ENCODE data around the gene SUN2. TPM values are rescaled to one million over a fixed set of nuclear protein-coding genes. Genes with fewer than 3 reads are reported as not detected.
A peak's percentile ranks its signal among the peaks of the same experiment; 100 is the strongest.

Gene SUN2
- total RNA-seq, 1 experiment from 2014 or later: 42.0 TPM

- no peak for DNase-seq (ENCODE audit: low spot score)
Observed at GRCh38 chr22:38777087-38777671, 21.4 kb upstream of the SUN2 start.

DNA sequence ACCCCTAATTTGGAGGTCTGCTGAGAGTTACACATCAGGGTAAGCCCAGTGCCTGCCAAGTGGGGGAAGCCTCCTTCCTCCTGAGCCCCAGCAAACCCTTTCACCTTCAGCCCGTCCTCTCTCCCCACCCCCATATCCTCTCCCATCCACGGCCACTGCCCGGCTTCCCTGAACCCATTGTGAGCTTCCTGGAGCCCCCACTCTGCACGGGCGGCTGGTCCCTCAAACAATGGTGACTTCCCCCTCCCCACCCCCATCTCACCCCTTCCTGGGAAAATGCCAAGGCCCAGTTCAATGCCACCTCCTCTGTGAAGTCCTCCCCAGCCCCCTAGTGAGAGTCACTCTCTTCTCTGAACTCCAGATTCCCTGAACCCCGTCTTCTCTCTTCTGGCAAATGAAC is 20.3 kb upstream of the SUN2 start:
- no peak for DNase-seq (ENCODE audit: low spot score)

DNA sequence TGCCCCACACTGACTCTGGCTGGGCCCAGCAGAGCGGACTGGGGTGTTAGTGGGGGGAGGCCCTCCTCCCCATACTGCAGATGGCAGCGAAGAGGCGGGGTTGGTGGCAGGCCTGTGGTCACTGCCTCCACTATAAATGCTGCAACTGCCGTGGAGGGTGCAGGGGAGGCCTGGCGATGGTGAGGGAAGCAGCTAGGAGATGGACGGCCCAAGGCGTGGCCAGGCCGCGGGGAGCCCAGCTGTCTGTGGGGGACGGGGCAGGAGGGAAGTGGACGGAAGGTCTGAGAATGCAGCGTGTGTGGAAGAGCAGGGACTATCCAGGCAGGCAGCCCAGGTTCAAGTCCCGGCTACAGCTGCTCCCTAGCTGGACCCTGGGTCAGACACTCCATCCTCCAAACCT is 19.9 kb upstream of the SUN2 start:
- DNase-seq (ENCODE audit: low spot score): no peak

- no peak for DNase-seq (ENCODE audit: low spot score)
Observed at GRCh38 chr22:38774496-38775166, 18.8 kb upstream of the SUN2 start.

DNA sequence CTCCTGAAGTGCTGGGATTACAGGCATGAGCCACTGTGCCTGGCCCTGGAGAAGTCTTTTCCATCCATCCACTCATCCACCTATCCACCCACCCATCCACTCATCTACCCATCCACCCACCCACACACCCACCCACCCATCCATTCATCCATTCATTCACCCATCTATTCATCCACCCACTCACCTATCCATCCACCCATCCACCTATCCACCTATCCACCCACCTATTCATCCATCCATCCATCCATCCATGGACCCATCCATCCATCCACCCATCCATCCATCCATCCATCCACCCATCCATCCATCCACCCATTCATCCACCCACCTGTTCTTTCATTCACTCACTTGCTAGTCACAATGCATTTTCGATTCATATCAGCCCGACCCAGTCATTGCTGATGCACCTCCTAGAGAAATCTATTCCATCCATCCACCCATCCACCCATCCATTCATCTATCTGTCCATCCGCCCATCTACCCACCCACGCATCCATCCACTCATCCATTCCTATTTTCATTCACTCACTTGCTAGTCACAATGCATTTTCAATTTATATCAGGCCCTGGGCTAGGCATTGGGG is 17.7 kb upstream of the SUN2 start:
- DNase-seq (ENCODE audit: low spot score): no peak

- no peak for DNase-seq (ENCODE audit: low spot score)
Observed at GRCh38 chr22:38772623-38772873, 16.8 kb upstream of the SUN2 start.

DNA sequence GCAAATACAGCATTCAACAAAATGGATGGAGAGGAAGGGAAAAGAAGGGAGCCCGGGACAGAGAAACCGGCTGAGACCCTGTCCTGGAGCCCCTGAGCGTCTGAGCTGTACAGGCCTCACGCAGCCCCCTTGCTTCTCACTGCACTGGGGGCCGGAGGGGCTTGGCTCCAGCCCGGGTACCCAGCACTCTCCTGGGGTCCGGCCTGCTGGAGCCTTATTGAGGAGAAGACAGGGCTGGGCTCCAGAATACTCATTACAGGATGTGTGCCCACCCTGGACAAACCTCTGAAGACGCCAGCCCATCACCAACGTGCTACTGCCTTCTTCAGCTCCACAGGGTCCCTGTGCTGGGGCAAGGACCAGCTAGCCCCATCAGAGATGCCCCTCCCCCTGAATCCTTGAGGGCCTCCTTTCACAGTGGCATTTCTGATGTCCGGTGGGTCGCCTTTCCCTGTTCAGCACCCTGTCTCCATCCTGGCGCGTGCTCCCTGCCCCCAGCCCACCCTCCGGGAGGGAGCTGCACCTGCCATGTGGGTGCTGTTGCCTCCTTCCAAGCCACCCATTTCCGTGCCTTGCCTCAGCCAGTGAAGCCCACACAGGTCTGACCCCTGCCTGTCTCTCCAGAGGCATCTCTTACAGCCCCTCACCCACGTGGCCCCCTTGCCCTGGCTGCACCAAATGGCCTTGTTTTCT is 14.6 kb upstream of the SUN2 start:
- no peak for DNase-seq (ENCODE audit: low spot score)

DNA sequence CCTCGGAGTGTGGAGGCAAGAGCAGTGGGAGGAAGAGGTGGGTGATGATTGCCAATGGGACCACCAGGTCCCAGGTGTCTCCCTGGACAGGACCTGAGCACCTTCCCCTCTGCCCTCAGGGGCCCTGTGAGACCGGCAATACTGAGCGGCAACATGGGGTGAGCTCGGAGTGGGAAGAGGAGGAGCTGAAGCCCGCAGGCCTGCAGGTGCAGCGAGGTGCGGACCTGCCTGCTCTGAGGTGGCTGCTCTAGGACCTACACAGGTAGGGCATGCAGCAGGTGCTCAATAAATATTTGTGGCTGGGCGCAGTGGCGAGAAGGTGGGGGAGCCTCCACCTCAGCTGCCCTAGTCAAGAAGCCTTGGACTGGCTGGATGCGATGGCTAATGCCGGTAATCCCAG is 12.2 kb upstream of the SUN2 start:
- no peak for DNase-seq (ENCODE audit: low spot score)

DNA sequence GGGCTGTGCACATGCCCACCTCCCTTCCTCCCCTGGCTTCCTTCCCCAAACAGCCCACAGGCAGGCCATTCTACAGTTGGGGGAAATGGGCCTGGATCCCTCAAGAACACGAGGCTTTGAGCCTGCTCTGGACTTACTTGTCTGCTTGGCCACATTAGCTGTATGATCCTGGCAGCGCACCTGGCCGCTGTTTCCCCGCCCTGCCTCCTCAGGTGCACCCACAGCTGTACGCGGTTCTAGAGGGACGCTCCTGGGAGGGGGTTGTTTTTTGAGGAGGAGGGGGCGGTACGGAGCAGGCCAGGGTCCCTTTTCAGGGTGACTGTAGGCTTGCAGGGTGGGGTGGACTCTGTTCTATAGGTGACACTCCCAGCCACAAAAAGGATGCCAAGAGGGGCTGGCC is 11.5 kb upstream of the SUN2 start:
- no peak for DNase-seq (ENCODE audit: low spot score)

- peak; percentile 64 for DNase-seq (ENCODE audit: low spot score)
Observed at GRCh38 chr22:38766076-38766777, 10.4 kb upstream of the SUN2 start.

DNA sequence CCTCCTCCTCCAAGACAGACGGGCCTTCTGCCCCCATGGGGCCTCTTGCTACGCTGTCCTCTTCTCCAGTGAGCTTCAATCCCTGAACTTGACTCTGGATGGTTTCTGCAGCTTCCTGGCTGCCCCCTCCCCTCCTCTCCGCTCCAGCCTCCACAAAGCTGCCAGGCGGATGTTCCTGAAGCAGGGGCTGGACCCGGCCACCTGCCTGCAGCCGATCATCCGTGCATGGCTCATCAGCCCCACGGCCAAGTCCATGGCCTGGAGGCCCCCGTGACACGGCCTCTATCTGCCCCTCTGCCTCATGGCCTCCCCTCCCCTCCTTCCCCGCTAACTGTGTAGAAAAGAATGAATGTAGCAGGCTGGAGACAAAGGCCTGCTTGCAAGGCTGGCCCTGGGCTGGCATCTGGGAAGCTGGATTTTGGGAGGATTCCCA is 6.8 kb upstream of the SUN2 start:
- no peak for DNase-seq (ENCODE audit: low spot score)

- no peak for DNase-seq (ENCODE audit: low spot score)
Observed at GRCh38 chr22:38761202-38762162, 5.7 kb upstream of the SUN2 start.

GRCh38 chr22:38760477-38761201 is 4.8 kb upstream of the SUN2 start:
- no peak for DNase-seq (ENCODE audit: low spot score)

- no peak for DNase-seq (ENCODE audit: low spot score)
Observed at GRCh38 chr22:38759005-38759404, 3.2 kb upstream of the SUN2 start.

GRCh38 chr22:38758276-38758945 is 2.6 kb upstream of the SUN2 start:
- no peak for DNase-seq (ENCODE audit: low spot score)

DNA sequence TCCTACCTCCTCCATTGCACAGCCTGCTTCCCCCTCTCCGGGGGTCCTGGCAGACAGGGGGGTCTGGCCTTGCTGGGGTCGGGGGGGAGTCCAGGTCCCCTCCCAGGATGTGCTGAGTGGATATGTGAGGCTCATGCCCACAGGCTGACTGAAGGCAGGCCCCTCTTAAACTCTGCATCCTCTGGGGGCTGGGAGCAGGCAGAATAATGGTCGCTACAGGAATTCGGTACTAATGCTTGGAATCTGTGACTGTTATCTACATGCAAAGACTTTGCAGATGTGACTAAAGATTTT is 1.6 kb upstream of the SUN2 start:
- no peak for DNase-seq (ENCODE audit: low spot score)

DNA sequence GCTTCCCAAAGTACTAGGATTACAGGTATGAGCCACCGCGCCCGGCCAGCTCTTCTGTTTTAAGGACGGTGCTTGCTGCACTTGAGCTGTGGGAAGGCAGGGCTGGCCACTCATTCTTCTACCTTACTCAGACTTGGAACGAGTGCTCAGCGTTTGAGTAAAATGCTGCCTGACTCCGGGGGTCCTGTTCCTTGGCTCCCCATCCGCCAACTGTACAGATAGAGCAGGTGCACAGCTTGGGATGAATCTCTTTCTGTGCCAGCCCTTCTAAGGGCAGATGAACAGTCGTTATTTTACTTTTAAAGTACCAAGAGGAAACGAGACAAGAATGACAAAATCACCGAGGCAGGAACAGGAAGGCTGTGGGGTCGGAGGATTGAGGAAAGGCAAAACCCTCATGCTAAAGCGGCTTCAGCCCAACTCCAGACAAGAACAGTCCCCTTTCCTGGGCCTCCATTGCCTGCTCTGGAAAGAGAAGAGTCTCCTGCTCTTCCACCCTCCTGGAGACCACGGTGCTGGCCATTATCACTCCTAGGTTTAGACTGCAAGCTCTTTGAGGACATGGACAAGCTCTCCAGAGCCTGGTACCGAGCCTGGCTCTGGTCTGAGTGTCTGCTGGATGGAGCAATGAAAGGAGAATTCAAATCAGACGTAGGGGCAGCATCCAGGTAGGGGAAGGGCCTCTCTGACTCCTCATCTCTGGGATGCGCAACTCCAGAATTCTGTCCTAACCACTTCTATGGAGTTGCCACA is 1.1 kb upstream of the SUN2 start:
- DNase-seq (ENCODE audit: low spot score): no peak

GRCh38 chr22:38755155-38755910 is 465 bp downstream of the SUN2 start:
- peak; percentile 26 for DNase-seq (ENCODE audit: low spot score)

DNA sequence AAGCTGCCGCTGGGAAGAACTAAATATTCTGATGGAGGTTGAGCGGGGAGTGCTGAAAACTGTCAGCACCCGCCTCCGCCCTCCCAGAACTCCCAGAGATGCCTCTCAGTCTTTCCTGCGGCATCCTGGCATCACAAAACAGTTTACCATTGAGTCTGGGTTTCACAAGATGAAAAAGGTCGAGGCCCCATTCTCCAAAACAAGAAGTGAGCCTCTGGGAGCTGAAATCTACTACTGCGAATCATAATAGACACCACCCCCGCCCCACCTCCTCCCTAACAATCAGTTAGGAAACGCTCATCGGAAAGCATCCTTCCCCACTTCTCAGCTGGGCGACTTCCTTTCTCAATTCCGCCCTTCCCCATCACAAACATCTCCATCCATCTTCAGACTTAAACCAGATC is 1.0 kb downstream of the SUN2 start:
- no peak for DNase-seq (ENCODE audit: low spot score)

Measured in H4 (cell line).